ENCODE measurements around the gene PKP3. TPM values are rescaled to one million over a fixed set of nuclear protein-coding genes. Genes with fewer than 3 reads are reported as not detected.

The PKP3 gene
- total RNA-seq, 1 donor from 2014 or later, result 0.52 TPM

GRCh38 chr11:350723-351255 is 43.2 kb upstream of the PKP3 start:
- Histone ChIP-seq H3K27me3 (ENCODE audit: low read depth) (no peaks in the 10 kb centered on the region), H3K4me1 (peaks cover 36% of the 10 kb centered on the region), H3K36me3 (no peaks in the 10 kb centered on the region), H3K4me3 (no peak overlapping the region), H3K9me3 (replicated peaks) (no peaks in the 10 kb centered on the region), H3K27ac (replicated peaks) (no peak overlapping the region)
- intact Hi-C loops (cut with micrococcal nuclease), result no loop called here
- TF ChIP-seq CTCF (IDR thresholded peaks at IDR 0.05; ENCODE audit: borderline replicate concordance), result no peak
- DNase-seq, result no peak

GRCh38 chr11:351411-351810 is 42.6 kb upstream of the PKP3 start:
- H3K4me1 ChIP-seq, result peaks cover 39% of the 10 kb centered on the region
- no peak overlapping the region for H3K4me3 ChIP-seq
- H3K9me3 ChIP-seq (replicated peaks), result no peaks in the 10 kb centered on the region
- no peak for TF ChIP-seq CTCF (IDR thresholded peaks at IDR 0.05; ENCODE audit: borderline replicate concordance)
- intact Hi-C loops (cut with micrococcal nuclease), result no loop called here
- H3K36me3 ChIP-seq, result no peaks in the 10 kb centered on the region
- H3K27me3 ChIP-seq (ENCODE audit: low read depth), result no peaks in the 10 kb centered on the region
- no peak for DNase-seq
- no peak overlapping the region for H3K27ac ChIP-seq (replicated peaks)

GRCh38 chr11:352456-353031 is 41.5 kb upstream of the PKP3 start:
- Histone ChIP-seq H3K27ac (replicated peaks) (peak overlapping the region; percentile 100), H3K36me3 (no peaks in the 10 kb centered on the region), H3K9me3 (replicated peaks) (no peaks in the 10 kb centered on the region), H3K27me3 (ENCODE audit: low read depth) (no peaks in the 10 kb centered on the region), H3K4me1 (peaks cover 39% of the 10 kb centered on the region), H3K4me3 (no peak overlapping the region)
- no peak for TF ChIP-seq CTCF (IDR thresholded peaks at IDR 0.05; ENCODE audit: borderline replicate concordance)
- intact Hi-C loops (cut with micrococcal nuclease), result no loop called here
- no peak for DNase-seq

GRCh38 chr11:353179-353873 is 40.7 kb upstream of the PKP3 start:
- TF ChIP-seq CTCF (IDR thresholded peaks at IDR 0.05; ENCODE audit: borderline replicate concordance), result no peak
- intact Hi-C loops (cut with micrococcal nuclease), result no loop called here
- Histone ChIP-seq H3K36me3 (no peaks in the 10 kb centered on the region), H3K9me3 (replicated peaks) (no peaks in the 10 kb centered on the region), H3K4me3 (peak overlapping the region; percentile 7), H3K4me1 (peaks cover 39% of the 10 kb centered on the region), H3K27ac (replicated peaks) (peak overlapping the region; percentile 100), H3K27me3 (ENCODE audit: low read depth) (peaks cover 6% of the 10 kb centered on the region)
- DNase-seq, result peak; percentile 88

- H3K27ac ChIP-seq (replicated peaks), result peak overlapping the region; percentile 100
- DNase-seq, result peak; percentile 94
- intact Hi-C loops (cut with micrococcal nuclease), result no loop called here
- TF ChIP-seq CTCF (IDR thresholded peaks at IDR 0.05; ENCODE audit: borderline replicate concordance), result no peak
- peaks cover 24% of the 10 kb centered on the region for H3K27me3 ChIP-seq (ENCODE audit: low read depth)
- peaks cover 39% of the 10 kb centered on the region for H3K4me1 ChIP-seq
- peak overlapping the region; percentile 63 for H3K4me3 ChIP-seq
- no peaks in the 10 kb centered on the region for H3K36me3 ChIP-seq
- peaks cover 4% of the 10 kb centered on the region for H3K9me3 ChIP-seq (replicated peaks)
Measured at GRCh38 chr11:355581-356458, 38.2 kb upstream of the PKP3 start.

Data from left ventricle myocardium inferior (tissue), 1 donor.